HepG2 (cell line): ENCODE data around the gene KREMEN1. TPM values are rescaled to one million over a fixed set of nuclear protein-coding genes. Genes with fewer than 3 reads are reported as not detected.
A peak's percentile ranks its signal among the peaks of the same experiment; 100 is the strongest.

Source experiments
- CCAR2 ChIP-seq: fragments of 200-400 bp; formaldehyde crosslinking; optimal IDR thresholded peaks from 2 replicates; pipeline ENCODE3; 2018; ENCODE audit warnings: low read depth, mild to moderate bottlenecking, low read length, moderate library complexity
- CEBPG ChIP-seq: IDR thresholded peaks from 2 replicates; pipeline ENCODE4 v1.6.1; 2016
- E2F5 ChIP-seq: sonication (generic); formaldehyde crosslinking; conservative IDR thresholded peaks from 2 replicates; pipeline ENCODE4 v1.4.0; 2020; ENCODE audit warnings: missing genetic modification reagents
- GLMP ChIP-seq: sonication (generic); formaldehyde crosslinking; IDR thresholded peaks from 2 replicates; pipeline ENCODE4 v1.9.0; 2021; ENCODE audit warnings: missing genetic modification reagents, mild to moderate bottlenecking, borderline replicate concordance
- KLF6 ChIP-seq: IDR thresholded peaks from 2 replicates; pipeline ENCODE4 v1.8.0; 2016; ENCODE audit warnings: missing biosample characterization, missing genetic modification reagents
- MATR3 ChIP-seq: sonication (generic); formaldehyde crosslinking; IDR thresholded peaks from 2 replicates; pipeline ENCODE4 v1.4.0; 2020; ENCODE audit warnings: missing genetic modification reagents
- NCOA5 ChIP-seq: sonication (generic); formaldehyde crosslinking; IDR thresholded peaks from 2 replicates; pipeline ENCODE4 v1.4.0; 2020; ENCODE audit warnings: missing genetic modification reagents
- POLR2AphosphoS5 ChIP-seq: IDR thresholded peaks from 2 replicates; pipeline ENCODE4 v1.6.1; 2012; ENCODE audit warnings: low read depth, low read length
- RXRA ChIP-seq: sonication (generic); formaldehyde crosslinking; IDR thresholded peaks from 2 replicates; pipeline ENCODE4 v1.5.1; 2020; ENCODE audit warnings: missing genetic modification reagents
- SPEN ChIP-seq: sonication (generic); formaldehyde crosslinking; IDR thresholded peaks from 2 replicates; pipeline ENCODE4 v1.5.1; 2020; ENCODE audit warnings: low read depth, mild to moderate bottlenecking, missing genetic modification reagents
- TEAD3 ChIP-seq: optimal IDR thresholded peaks from 2 replicates; pipeline ENCODE3; 2016; ENCODE audit warnings: borderline replicate concordance
- USF2 ChIP-seq, 2 experiments: sonication (generic) in 1 of 2; formaldehyde crosslinking in 1 of 2; IDR thresholded peaks; 2 replicates each; pipeline versions ENCODE4 v1.5.1 to v1.6.1; 2011 to 2020; ENCODE audit warnings: borderline replicate concordance in 1 of 2, low read depth in 1 of 2, low read length in 1 of 2, mild to moderate bottlenecking in 1 of 2, missing genetic modification reagents in 1 of 2, moderate library complexity in 1 of 2
- ZBTB49 ChIP-seq: sonication (generic); formaldehyde crosslinking; IDR thresholded peaks from 2 replicates; pipeline ENCODE4 v1.4.0; 2020; ENCODE audit warnings: missing genetic modification reagents, borderline replicate concordance
- ZFAT ChIP-seq: sonication (generic); formaldehyde crosslinking; conservative IDR thresholded peaks from 2 replicates; pipeline ENCODE4 v1.8.1; 2023; ENCODE audit warnings: missing genetic modification reagents, inconsistent platforms
- ZFX ChIP-seq: sonication (generic); formaldehyde crosslinking; IDR thresholded peaks from 2 replicates; pipeline ENCODE4 v1.4.0; 2020; ENCODE audit warnings: mild to moderate bottlenecking, low read depth, missing genetic modification reagents, moderate library complexity
- ZNF335 ChIP-seq: sonication (generic); formaldehyde crosslinking; IDR thresholded peaks from 2 replicates; pipeline ENCODE4 v1.4.0; 2020; ENCODE audit warnings: missing genetic modification reagents
- ZNF431 ChIP-seq: sonication (generic); formaldehyde crosslinking; IDR thresholded peaks from 2 replicates; pipeline ENCODE4 v1.9.0; 2022; ENCODE audit warnings: missing genetic modification reagents, low read depth, mild to moderate bottlenecking, borderline replicate concordance
- polyA plus RNA-seq, 8 experiments: library from polyadenylated mRNA; depleted of rRNA in 3 of 8; stranded (reverse) in 7 of 8; unstranded in 1 of 8; fragments of >200 nt; fragmentation: Illumina TruSeq in 4 of 8; extraction: Trizol in 4 of 8; gene quantifications; 2 replicates each; pipeline versions ENCODE4 v1.2.1 to v1.2.3, GENCODE V29; 2011 to 2016; ENCODE audit warnings: low read depth in 4 of 8, missing spikeins in 1 of 8, mixed read lengths in 1 of 8; ENCODE audit not compliant: insufficient read depth in 1 of 8
- total RNA-seq, 5 experiments: library from RNA; depleted of rRNA; stranded (reverse); fragments of >200 nt; fragmentation: Illumina TruSeq; extraction: Trizol; gene quantifications; 2 replicates each; pipeline ENCODE4 v1.2.3, GENCODE V29; 2016; ENCODE audit warnings: low read depth in 1 of 5

The KREMEN1 gene
- total and polyA plus RNA-seq, 2 of the 13 experiments (the other 11 are each of a cell fraction or from before 2014, with no cell fraction given), result 9.8 to 13.8 TPM

- no peak for TF ChIP-seq USF2 (IDR thresholded peaks at IDR 0.05; ENCODE audit: low read depth, low read length)
- no peak for TF ChIP-seq USF2 (CRISPR knock-in tag; IDR thresholded peaks at IDR 0.05; ENCODE audit: borderline replicate concordance)
- TF ChIP-seq MATR3, result no peak
- no peak for TF ChIP-seq ZFAT
- TF ChIP-seq ZFX (CRISPR knock-in tag), result no peak
- TF ChIP-seq ZNF335 (CRISPR knock-in tag), result no peak
- TF ChIP-seq ZBTB49 (CRISPR knock-in tag), result no peak
- peak; percentile 19 for TF ChIP-seq TEAD3
- no peak for TF ChIP-seq POLR2AphosphoS5
- no peak for TF ChIP-seq E2F5 (CRISPR knock-in tag)
- no peak for TF ChIP-seq NCOA5 (CRISPR knock-in tag)
- TF ChIP-seq SPEN, result no peak
- TF ChIP-seq CEBPG (CRISPR knock-in tag), result peak; percentile 43; the same call in 1 of the 2 replicates
- TF ChIP-seq KLF6, result no peak
- TF ChIP-seq GLMP (CRISPR knock-in tag), result no peak
- no peak for TF ChIP-seq CCAR2
- no peak for TF ChIP-seq RXRA (CRISPR knock-in tag)
- no peak for TF ChIP-seq ZNF431 (CRISPR knock-in tag)
Observed at GRCh38 chr22:29062286-29062821, 10.5 kb upstream of the KREMEN1 start (continued).
